Kidney tubule cell (primary cell): ENCODE data around the gene CTSZ.
"Not testable (repeated sequence)": the region's sequence is repeated elsewhere in the genome, so short reads cannot be mapped to it uniquely, and the experiment has no call there.

Experiments used
- DNase-seq: peaks from one replicate; pipeline ENCODE4 v3.0.0-alpha.2; 2018; ENCODE audit warnings: low spot score

The CTSZ gene

DNA sequence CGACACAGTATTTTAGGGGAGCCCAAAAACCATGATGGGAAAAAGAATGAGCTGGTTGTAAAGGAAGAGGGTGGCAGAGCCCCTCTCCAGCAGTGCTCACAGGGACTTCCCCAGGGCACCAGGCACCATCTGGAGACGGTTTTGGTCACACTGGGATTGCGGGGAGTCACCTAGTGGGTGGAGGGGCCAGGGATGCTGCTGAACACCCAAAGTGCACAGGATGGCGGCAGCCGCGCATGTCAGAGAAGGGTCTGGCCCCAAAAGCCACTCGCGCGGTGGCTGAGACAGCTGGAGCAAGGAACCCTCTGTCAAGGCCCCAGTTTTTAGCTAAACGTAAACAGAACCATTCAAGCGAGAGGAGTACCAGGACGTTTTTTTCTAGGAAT lies 10.8 kb downstream of the CTSZ start:
- DNase-seq: no peak

DNA sequence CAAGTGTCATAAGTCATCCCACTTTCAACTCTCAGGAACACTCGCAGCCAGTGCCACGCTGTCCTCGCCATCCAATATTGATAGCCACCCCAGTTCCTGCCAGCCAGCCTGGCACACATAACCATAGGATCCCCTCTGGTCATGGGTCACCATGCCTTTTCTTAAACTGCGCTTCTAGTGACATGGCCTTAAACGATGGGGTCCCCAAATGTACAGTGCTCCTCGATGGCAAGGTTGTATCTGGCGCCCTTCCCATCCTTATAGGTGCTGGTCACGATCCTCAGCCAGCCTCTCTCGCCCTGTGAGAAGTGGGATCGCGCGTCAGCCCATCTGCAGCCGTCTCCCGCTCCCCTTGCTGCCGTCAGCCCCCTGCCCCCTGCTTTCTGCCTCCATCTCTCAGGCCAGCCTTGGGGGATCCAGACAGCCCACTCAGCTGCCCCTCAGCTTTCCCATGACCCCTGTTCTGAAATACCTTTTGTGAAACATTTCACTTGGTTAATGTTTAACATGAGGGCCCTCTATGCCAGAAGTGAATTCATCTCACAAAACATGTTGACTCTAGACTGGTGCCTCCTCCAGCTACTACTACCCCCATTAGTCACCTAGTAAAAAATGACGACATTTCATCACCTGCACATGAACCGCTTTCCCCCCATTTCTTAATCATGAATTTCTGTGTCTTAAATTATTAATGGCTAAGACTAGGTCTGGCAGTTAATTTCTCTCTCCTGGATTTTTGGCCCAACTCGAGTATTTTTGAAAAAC lies 11.4 kb downstream of the CTSZ start:
- peak; percentile 85 for DNase-seq

GRCh38 chr20:58994390-58995159 lies 12.5 kb downstream of the CTSZ start:
- no peak for DNase-seq

GRCh38 chr20:58993332-58994248 lies 13.5 kb downstream of the CTSZ start:
- DNase-seq: no peak

GRCh38 chr20:58992911-58993310 lies 14.1 kb downstream of the CTSZ start:
- DNase-seq: no peak

DNA sequence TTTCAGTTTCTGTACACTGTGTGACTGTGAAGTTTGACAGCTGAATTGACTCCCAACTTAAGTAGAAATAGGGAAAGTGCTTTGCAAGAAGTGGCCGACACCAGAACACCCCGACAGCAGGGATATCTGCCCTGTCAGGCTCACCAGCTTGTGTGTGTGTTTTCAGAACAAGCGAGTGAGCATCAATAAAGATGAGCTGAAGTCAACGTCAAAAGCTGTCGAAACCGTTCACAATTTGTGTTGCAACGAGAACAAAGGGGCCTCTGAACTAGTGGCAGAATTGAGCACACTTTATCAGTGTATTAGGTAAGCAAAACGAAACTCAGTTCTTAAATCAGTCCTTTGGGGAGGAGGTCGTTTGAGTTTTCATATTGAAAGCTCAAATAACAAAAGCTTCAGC lies 15.3 kb downstream of the CTSZ start:
- DNase-seq: no peak

GRCh38 chr20:58990651-58991445 lies 16.2 kb downstream of the CTSZ start:
- DNase-seq: no peak

GRCh38 chr20:58989196-58989595 lies 17.9 kb downstream of the CTSZ start:
- no peak for DNase-seq

DNA sequence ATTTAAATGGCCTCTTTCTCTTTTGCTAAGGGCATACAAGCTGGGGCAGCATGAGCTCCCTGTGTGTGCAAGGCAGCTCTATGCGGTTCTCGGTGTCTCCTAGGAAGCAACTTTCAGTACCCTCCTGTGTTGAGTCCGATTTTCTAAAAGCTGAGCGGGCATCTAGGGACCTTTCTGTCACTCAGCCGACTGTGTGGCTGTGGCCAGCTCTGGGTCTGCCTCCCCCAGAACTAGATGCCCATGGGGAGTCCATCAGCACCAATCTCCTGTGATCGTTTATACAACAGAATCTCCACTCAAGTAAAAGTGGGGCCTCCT lies 18.5 kb downstream of the CTSZ start:
- DNase-seq: no peak

DNA sequence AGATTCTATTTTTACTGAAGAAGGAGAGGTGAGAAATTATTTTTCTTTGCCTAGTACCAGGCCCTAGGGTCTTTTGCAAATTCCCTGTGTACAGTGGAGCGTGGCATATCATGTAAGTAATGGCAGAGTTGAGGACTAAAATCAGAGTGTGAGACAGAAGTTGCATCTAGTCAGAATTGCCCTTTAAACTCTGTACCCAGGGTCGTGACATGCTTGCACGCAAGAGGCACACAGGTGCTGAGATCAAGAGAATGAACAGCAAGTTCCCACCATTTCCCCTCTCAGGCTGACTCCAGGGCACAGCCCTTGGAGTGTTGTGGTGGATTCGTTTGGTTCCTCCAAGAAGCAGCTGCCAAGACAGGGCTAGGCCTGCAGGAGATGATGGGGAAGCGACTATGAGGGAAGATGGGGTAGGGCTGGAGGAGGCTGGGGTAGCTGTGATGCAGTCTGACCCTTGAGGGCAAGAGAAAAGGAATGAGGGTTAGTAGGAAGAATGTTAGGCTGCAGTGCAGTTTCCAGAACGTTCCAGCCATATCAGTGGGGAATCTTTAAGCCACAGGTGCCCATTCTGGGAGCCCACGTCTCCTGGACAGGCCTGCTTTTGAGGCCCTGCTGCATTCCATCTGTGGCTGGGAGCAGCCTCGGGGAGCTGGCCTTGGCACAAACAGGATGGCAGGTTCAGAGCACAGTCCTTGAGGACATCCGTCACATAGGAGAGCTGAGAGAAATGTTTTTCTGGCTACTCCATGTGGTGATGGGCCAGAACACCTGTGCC lies 19.1 kb downstream of the CTSZ start:
- no peak for DNase-seq

DNA sequence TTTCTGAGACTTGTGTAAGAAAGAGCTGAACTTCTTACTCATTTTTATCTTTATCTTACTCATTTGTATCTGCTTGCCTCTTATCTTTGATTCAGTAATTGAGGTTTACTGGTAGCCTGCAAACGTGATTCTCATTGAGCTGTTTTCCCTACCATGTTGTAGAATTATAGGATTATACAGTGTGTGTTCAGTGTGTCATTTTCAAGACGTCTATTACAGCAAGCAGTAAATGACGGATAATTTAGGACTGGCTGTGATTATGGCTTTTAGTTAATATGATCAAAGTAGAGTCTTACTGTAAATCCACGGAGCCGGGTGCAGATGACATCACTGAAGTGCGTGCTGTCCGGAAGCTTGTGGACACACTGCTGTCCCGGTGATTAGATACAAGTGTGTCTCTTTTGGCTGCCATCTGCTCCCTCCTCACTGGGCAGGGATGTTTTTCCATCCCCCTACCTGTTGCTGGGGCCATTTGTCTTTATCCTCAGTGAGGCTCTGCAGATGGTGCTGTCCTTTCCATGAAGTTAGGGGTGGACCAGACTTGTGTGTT lies 20.0 kb downstream of the CTSZ start:
- DNase-seq: no peak

GRCh38 chr20:58986286-58986967 lies 20.6 kb downstream of the CTSZ start:
- DNase-seq: no peak

- no peak for DNase-seq
Observed at GRCh38 chr20:58985656-58986055, 21.4 kb downstream of the CTSZ start.

- DNase-seq: no peak
Observed at GRCh38 chr20:58984691-58985090, 22.4 kb downstream of the CTSZ start.

DNA sequence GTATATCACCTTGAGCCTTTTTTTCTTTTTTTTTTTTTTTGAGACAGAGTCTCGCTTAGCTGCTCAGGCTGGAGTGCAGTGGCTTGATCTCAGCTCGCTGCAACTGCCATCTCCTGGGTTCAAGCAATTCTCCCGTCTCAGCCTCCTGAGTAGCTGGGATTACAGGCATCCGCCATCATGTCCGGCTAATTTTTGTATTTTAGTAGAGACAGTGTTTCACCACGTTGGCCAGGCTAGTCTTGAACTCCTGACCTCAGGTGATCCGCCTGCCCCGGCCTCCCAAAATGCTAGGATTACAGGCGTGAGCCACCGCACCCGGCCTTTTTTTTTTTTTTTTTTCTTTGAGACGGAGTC lies 24.0 kb downstream of the CTSZ start:
- DNase-seq: not testable (repeated sequence)

DNA sequence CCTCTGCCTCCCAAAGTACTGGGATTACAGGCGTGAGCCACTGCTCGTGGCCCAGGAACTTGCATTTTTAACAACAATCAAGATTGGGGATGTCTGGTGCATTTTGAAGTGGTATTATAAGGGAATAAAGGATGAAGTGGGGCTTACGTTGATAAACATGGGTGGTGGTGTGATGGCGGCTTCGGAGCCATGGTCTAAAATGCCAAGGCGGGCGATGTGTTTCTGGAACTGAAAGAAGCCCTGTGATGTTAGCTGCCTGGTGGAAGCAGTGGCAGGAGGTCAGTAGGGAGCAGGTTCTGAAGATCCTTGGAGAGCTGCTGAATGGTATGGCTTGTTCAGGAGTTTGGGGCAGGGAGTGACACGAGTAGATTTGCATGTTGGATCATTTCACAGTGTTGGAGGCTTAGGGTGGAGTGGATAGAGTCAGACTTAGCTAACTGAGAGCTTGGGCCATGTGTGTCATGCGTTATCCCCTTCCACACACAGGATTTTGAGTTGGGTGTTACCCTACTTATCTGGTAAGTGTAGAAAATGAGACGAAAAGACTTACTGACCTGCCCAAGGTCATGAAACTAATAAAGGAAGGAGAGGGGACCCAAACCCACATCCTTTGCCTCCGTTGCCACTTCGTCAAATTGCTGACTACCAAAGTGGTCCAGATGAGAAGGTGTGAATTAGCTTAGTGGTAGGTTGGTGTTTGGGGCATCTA lies 24.5 kb downstream of the CTSZ start:
- no peak for DNase-seq

DNA sequence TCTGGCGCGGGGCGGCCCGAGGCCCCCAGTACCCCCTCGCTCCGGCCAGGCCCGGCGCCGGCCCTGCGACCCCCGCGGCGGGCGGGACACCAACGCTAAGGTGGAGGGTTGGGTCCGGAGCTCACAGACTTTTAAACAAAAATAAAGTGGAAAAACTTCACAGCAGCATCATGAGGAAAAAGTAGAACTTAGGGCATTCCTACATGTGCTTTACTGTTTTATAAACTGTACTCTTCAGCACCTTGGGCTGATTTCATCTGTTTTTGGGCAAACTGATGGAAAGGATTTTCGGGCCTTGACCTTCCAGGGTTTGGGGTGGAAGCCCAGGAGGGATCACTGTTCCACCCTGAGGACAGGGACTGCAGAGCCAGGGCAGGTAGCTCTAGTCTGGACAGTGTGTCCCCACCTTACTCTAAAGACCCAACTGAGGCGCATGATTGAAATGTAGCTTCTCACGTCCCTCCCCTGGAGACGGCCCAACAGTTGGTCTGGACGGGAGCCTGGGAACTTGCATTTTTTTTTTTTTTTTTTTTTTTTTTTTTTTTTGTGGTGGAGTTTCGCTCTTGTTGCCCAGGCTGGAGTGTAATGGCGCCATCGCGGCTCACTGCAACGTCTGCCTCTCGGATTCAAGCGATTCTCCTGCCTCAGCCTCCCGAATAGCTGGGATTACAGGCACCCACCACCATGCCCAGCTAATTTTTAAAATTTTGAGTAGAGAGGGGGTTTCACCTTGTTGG lies 25.3 kb downstream of the CTSZ start:
- peak; percentile 19 for DNase-seq

GRCh38 chr20:58980711-58981627 lies 26.1 kb downstream of the CTSZ start, which contains the start of gene NELFCD:
Gene NELFCD (plus strand): TSS chr20:58981256. CDS start chr20:58981310, 54 bp downstream.
- peak; percentile 89 for DNase-seq
